Midbrain (tissue), 1 donor: Measurements from ENCODE around the gene ZNF784.
A peak's percentile ranks its signal among the peaks of the same experiment; 100 is the strongest.

Source experiments
- DNase-seq: peaks from one replicate; lab custom pipeline; 2025; lab: John Stamatoyannopoulos, UW

Gene ZNF784

DNA sequence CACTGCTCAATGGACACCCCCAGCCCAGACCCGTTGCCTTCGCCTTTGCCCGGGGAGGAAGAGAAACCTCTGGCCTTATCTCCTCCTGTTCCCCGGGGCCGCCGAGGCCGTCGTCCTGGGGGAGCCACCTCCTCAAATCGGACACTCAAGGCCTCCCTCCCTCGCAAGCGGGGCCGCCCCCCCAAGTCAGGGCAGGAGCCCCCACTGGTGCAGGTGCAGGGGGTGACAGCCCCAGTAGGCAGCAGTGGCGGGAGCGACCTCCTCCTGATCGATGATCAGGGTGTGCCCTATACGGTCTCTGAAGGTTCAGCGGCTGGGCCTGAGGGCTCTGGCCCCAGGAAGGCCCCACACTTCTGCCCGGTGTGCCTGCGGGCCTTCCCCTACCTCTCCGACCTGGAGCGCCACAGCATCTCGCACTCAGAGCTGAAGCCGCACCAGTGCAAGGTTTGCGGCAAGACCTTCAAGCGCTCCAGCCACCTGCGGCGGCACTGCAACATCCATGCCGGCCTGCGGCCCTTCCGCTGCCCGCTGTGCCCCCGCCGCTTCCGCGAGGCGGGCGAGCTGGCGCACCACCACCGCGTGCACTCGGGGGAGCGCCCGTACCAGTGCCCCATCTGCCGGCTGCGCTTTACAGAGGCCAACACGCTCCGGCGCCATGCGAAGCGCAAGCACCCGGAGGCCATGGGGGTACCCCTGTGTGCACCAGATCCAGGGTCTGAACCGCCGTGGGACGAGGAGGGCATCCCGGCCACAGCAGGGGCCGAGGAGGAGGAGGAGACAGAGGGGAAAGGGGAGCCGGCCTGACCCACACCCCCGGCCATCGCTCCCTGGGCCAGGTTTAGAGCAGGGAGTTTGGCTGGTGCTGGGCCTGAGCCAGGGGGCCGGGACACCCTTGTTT is 22.0 kb downstream of the ZNF784 start:
- DNase-seq = no peak

DNA sequence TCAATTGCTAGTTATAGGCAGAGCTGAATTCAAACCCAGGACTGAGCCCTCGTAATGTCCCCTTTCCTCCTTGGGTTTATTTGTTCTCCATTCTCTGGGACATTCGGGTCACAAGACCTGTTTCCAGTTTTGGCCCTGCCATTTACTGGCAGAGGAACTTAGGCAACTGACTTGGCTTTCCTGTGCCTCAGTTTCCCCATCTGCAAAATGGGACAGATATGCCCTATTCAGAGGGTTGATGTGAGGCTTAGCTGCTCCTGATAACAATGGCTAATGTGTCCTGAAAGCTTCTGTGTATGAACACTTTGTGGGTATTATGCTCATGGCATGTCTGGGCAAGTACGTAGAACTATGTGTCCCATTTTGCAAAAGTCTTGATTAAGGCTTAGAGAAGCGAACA is 23.3 kb downstream of the ZNF784 start:
- DNase-seq = no peak

DNA sequence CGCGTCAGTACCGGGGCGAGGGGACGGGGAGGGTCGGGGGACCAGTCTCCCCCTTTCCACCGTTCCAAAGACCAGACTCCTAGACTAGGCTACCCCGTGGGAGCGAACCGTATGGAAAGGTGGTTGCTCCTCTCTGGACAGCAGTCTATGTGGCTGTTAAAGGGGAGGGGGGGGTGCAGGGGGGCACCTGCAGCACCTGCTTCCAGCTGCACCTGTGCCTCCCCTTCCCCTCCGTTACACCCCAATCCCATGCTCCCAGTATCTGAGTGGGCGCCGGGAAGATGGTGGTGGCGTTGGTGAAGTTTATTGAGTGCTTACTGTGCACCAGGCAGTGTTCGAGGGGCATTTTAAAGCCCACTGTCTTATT is 23.7 kb downstream of the ZNF784 start:
- no peak for DNase-seq

DNA sequence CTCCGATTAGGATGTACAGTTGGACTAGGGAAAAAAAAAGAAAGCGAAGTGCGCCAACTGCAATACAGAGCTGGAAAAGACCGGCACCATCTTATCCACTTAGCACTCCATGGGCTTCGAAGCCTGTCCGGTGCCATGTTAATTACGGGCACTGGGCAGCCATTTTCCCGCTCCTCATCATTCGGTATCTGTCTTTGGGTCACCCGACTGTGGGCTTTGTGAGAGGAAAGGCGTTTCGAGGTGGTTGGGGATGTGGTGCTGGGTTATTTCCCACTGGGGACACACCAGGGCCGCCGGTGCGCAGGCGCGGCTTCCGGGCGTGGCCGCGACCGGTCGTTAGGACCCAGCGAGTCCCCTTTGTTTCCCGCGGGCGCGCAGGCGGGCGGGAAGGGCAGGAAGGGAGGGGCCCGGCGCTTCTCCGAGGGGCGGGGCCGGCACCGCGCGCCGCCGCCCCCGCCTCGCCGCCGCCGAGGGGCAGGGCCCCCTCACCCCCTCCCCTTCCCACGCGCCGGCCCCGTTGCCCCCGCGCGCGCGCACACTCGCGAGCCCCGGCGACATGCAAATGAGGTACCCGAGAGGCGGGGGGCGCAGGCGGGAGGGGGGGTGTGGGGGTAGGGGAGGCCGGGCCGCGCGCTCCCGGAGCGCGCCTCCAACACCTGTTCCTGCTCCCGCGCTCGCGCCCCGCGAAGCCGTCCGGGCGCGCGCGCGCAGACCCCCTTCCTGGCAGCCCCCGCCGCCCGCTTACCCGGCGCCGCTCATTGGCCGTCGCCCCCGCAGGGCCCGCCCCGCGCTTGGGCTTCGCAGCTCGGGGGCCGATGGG is 24.3 kb downstream of the ZNF784 start, which contains the start of gene ZNF524:
TSS of gene ZNF524 (plus strand) at position 447 of the 820 bp plus-strand sequence. CDS start 1,825 bp downstream, outside the sequence.
- peak; percentile 98 for DNase-seq

DNA sequence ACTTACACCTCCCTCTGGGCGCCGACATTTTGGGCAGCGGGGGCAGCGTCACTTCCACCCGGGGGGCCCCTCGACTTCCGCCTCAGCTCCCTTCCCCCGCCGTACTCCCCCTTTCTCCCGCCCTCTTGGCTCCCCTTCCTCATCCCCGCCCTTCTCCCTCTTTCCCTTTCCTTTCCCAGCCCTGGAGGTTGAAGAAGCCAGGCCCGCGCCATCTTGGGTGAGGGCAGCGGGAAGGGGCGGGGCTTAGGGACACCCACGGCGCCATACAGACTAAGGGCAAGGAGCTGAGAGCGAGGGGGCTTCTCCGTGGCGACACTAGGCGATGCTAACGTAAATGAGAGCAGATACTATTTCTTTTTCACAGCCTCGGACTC is 24.9 kb downstream of the ZNF784 start, which contains the start of gene FIZ1:
TSS of gene FIZ1 (minus strand) at position 50 of the 374 bp plus-strand sequence. CDS start 1,652 bp downstream, outside the sequence.
- DNase-seq = peak; percentile 99

DNA sequence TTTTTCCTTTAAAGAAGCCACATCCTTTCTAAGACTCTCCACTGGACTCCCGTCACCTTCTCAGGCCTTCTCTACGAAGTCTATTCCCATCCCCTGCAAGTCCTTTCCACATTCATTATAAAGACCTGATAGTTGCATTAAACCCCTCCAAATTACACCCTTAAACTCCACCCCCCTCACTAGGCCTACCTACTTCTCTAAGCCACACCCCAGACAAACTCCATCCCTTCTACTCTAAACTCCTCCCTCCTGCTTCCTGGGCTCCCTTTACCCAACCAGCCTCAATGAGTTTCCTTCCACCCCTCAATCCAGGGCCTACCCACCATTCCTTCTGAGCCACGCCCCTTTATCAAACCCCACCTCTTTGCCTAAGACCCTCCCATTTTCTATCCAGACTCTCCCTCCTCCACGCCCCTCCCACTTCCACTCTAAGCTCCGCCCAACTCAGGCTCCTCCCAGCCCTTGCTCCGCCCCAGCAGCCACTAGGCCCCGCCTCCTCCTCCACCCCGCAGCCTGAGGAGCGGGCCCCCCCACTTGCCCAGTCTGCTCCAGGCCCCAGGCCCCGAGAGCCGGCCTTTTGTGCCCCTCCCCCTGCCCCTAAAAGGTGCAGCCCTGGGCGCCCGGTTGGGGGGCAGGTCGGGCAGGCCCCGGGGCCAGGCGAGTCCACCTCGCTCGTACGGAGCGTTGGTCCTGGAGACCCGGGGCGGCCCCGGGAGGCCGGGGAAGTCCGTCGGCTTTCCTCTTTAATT is 25.5 kb downstream of the ZNF784 start:
- peak; percentile 88 for DNase-seq

DNA sequence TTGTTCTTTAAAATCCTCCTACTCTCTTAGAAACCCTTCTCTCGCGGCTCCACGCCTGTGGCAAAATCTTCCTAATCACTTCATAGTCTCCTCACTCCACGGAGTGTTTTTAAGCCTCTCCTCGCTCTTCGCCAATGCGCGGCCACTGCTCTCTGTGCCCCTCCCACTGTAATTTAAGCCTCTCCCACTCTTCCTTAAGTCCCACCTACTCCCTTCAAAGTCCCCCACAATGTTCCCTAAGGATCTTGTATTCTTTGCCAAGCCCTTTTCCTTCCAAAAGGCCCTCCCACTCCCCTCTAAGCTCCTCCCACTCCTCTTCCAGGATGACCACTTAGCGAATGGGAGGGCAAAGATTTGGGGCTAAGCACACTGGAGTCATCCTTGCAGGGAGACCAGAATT is 26.3 kb downstream of the ZNF784 start:
- DNase-seq = no peak

DNA sequence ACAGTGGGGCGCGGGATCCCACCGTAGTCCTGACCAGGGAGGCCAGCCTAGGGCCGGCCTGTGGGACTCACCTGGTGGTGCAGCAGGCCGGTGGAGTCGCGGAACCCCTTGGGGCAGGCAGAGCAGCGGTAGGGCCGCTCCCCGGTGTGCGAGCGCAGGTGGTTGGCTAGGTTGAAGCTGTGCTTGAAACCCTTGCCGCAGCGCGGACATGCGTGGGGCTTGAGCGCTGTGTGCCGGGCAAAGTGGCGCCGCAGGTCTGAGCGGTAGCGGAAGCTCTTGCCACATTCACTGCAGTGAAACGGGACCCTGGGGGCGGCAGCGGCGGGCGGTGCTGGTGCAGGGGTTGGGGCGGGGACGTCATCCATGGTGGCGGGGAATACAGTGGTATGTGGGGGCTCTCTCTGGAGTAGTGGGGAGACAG is 26.9 kb downstream of the ZNF784 start:
- DNase-seq = no peak

DNA sequence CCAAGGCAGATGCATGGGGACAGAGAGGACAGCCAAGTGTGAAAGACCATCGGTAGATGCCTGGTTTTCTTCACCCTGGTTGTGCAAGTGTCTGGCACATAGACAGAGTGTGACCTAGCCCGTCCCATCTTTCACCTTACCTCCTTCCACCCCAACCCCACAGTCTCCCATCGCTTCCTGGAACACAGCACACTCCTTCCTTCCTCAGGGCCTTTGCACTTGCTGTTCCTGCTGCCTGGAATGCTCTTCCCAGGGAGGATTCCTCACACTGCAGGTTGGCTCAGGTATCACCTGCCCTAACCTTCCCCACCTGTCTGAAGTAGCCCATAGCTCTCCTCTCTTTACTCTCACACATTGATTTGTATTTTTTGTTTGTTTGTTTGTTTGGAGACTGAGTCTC is 28.1 kb downstream of the ZNF784 start:
- no peak for DNase-seq

DNA sequence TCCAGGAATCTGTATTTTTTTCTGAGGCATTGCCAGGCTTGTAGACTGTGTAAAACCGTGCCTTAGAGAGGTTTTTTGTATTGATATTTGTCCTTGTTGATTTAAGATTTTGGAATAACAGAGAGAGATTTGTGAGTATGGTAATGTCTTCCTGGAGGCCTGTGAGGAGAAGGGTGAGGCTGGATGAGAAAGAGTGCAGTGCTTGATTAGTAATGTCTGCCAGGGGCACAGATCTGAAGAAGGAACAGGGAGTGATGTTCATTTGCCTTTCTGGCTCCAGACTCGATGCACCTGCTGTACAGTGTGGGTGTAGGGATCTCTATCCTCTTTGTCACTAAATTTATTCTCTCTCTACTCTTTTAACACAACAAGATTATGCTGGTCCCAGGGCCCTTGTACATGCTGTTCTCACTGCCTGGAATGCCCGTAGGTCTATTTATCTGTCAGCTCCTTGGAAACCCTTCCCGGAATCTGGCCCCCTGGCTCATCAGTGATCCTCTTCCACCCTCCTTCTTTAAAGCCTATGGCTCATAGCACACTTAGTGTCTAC is 29.3 kb downstream of the ZNF784 start:
- no peak for DNase-seq

DNA sequence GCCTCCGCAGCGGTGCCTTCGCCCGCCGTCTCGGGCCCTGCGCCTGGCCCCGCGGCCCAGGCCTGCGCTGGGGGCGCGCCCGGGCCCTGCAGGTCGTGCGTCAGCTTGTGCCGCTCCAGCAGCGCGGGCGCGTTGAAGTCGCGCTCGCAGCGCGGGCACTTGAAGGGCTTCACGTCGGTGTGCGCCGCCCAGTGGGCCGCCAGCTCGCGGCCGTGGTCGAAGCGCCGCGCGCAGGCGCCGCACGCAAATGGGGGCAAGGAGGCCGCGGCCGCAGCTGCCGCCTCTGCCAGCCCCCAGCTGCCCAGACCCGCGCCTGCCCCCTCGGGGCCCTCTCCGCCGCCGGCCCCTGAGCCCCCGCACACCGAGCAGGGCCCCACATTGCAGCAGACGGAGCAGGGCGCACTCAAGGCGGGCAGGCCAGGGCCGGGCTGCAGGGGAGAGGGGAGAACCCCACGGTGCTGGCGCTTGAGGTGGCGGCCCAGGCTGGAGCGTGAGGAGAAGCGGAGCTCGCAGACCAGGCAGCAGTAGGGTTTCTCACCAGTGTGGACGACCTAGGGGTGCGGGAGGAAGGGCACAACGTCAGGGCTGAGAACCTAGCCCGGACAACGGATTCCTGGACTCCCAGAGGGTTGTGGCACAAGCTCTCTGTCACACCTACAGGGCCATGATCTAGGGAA is 31.1 kb downstream of the ZNF784 start:
- DNase-seq = no peak

DNA sequence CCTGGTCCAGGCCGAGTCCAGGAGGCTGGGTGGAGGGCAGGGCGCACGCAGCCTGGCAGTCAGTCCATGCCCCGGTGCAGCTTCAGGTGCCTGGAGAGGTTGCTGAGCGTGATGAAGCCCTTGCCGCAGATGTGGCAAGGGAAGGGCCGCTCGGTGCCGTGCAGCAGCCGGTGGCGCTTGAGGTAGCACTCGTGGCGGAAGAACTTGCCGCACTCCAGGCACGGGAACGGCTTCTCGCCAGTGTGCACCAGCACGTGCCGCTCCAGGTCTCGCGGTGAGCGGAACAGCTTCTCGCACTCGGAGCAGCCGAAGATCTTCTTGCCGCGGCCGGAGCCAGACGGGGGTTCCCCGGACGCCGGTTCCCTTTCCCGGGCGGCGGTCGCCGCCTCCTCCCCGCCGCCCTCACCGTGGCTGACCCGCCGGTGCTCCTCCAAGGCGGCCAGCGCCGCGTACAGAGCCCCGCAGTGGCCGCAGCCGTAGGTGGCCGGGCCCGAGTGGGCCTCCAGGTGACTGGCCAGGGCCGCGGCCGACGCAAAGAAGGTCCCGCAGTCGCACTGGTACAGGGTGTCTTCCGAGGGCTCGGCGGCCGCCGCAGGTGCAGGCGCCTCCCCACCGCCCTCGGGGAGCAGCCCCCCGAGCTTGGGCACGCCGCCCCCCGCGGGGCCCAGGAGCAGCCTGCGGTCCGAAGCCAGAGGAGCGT is 31.8 kb downstream of the ZNF784 start:
- no peak for DNase-seq

DNA sequence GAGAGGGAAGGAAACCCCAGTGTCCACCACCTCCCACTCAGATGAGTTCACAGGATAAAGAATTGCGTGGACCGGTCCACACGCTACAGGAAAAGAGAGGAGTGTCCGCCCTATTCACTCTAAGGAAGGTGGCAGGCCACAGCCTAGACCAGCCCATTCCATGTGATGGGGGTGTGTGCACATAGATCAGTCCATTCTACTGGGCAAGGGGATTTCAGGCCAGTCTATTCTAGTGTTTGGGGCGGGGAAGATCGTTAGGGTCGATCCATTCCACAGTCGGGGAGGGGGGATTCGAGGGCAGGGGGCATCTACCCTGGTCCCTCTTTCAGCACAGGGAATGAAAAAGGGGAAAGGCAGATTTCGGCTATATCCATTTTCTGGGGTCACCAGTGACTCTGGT is 32.8 kb downstream of the ZNF784 start:
- no peak for DNase-seq

DNA sequence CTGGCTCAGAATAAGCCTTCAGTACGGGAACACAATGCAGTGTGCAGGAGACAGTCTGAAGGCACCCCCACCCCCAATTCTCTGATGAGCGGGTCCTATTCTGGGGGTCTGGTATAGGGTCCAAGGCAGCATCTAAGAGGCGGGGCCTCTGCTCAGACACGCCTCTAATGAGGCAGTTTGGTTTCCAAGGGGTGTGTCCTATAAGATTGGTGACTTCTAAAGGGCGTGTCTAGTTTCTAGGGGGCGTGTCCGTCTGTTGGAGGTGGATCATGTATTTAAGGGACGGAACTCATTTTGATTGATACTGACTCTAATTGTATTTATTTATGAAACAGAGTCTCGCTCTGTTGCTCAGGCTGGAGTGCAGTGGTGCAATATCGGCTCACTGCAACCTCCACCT is 33.7 kb downstream of the ZNF784 start:
- DNase-seq = no peak

DNA sequence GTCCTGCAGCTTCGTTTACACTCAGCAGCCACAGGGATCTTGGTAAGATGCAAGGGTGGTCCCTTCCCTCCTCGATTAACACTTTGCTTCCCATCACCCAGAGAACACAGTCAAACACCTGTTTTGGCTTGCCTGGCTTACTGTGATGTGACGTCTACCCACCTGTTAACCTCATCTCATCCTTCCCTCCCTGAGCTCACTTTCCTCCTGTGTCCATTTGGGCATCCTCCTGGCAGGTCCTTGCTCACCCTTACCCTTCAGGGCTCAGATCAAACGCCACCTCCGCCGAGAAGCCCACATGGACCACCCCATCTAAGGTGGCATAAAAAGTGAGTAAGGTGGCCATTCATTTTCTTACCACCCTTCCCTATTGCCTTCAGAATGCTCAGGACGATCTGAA is 34.3 kb downstream of the ZNF784 start:
- DNase-seq = no peak

DNA sequence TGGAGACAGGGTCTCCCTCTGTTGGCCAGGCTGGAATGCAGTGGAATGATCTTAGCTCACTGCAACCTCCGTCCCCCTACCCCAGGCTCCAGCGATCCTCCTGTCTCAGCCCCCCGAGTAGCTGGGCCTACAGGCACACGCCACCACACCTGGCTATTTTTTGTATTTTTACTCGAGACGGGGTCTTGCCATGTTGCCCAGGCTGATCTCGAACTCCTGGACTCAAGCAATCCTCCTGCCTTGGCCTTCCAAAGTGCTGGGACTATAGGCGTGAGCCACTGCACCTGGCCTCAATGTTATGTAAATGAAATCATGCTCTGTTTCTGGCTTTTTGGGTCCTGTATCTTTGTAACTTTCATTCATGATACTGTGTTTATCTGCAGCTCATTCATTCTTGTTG is 35.6 kb downstream of the ZNF784 start:
- DNase-seq = no peak

DNA sequence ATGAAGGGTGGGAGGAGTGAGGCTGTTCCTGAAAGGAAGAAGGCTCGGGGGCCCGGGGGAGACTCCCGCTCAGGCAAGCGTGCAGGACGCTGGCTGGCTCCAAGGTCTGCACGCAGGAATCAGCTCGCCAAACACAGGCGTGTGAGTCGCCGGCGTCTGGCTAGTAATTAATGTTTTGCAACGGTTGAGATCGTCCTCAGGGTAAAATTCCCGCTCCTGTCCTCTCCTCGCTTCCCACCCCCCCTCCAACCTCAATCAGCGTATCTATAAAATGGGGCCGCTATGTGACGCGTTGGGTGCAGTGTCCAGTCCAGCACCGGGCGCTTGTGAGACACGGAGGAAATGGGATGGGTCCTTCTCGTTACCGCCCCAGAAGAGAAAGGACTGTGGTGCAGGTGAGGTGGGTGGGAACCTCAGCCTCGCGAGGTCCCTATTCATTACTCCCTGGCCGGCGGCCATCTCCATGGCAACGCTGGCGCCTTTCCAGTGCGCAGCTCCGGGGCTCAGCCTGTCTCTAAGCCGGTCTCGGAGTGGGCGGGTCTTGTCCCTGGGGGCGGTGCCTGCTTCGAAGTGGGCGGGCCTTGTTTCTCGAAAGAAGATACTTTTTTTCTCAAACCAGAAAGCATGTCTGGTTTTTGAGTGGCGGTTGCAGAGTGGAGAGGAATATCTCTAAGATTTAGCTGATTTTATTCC is 37.2 kb downstream of the ZNF784 start:
- DNase-seq = peak; percentile 91

DNA sequence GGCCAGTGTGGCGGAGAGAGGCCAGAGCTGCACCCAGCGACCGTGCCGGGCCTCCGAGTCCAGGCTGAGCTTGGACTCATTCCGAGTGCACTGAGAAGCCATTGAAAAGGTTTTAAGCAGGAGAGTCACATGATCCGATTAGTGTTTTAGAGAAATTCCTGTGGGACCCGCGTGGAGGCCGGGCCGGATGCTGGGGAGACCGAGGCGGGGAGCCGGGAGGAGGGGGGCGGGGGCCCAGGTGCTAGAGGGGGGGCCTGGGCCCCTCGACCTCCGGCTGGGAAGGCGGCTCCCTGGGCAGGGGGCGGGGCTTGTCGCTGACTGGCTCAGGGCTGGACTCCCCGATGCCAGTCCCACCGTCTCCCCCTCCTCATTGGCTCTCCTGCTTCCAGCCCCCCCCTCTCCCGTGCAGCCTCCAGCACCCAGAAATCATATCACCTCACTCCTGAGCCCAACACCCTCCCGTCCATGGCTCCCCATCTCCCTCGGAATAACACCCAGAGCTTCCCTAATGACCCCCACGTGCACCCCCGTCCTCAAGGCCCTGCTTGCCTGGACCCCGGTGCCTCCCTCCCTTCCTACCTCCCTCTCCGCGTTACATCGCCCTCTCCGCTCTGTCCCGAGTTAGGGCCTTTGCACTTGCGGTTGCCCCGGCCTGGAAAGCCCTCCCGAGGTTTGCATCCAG is 38.6 kb downstream of the ZNF784 start:
- DNase-seq = peak; percentile 67

DNA sequence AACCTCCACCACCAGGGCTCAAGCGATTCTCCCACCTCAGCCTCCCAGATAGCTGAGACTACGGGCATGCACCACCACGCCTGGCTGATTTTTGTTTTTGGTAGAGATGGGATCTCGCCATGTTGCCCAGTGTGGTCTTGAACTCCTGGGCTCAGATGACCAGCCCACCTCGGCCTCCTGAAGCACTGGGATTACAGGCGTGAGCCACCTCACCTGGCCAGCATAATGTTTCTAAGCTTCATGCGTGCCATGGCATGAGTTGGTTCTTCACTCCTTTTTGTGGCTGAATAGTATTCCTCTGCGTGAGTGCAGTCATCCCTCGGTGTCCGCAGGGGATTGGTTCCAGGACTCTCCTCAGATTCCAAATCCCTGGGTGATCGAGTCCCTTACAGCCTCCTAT is 39.5 kb downstream of the ZNF784 start:
- no peak for DNase-seq
